Measurements from ENCODE around the gene CD300C.

CD300C gene

DNA sequence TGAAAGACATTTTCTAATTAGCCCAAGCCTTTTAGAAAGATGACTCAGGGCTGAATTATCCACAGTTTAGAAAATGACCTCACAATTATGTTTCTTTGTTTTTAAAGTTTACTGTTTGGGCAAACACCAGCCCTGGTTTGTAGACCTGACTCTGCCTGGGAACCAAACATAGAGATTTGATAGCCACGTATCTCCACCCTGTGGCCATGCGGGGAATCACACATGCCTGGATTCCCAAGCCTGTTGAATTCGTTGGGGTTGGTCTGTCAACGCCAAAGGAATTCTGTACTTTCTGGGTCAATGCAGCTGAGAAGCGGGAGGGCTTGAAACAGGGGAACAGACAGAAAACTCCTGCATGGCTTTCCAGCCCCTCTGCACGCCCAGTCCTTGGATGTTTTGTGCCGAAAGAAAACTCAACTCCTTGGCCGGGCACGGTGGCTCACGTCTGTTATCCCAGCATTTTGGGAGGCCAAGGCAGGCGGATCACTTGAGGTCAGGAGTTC lies 52.5 kb downstream of the CD300C start:
- Histone ChIP-seq H3K9ac (ENCODE audit: low read depth in 1 of 2, low read length in 2 of 2) (no peak overlapping the region), H3K36me3 (ENCODE audit: control insufficient read depth in 1 of 2, insufficient read depth in 2 of 2, low read length in 2 of 2) (no peaks in the 10 kb centered on the region), H3K27me3 (ENCODE audit: control insufficient read depth in 1 of 2, insufficient read depth in 2 of 2, low read length in 2 of 2) (no peaks in the 10 kb centered on the region), H3K27ac (ENCODE audit: low read depth, low read length) (no peak overlapping the region), H3K4me3 (ENCODE audit: low read depth in 1 of 2, low read length in 2 of 2) (no peak overlapping the region), H3K9me3 (ENCODE audit: control insufficient read depth in 1 of 2, low read length in 2 of 2) (no peaks in the 10 kb centered on the region), H3K4me1 (ENCODE audit: control insufficient read depth in 1 of 2, insufficient read depth in 2 of 2, low read length in 2 of 2) (no peaks in the 10 kb centered on the region)

DNA sequence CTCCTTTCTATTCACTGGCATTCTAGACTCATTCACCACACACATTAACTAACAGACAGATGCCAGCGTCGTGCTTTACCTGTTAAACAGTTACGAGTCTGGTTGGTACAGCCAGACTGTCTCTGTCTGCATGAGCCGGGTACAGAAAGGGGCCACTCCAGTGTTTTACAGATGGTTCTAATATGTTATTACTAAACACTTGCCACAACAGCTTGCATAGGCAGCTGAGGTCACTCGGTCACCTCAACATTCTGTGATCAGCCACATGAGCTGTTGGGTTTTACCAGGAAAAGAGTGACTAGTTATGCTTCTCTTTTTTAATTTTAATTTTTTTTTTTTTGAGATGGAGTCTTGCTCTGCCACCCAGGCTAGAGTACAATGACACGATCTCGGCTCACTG lies 54.3 kb downstream of the CD300C start:
- H3K27me3 ChIP-seq (ENCODE audit: control insufficient read depth in 1 of 2, insufficient read depth in 2 of 2, low read length in 2 of 2), result no peaks in the 10 kb centered on the region
- no peak overlapping the region for H3K27ac ChIP-seq (ENCODE audit: low read depth, low read length)
- H3K4me3 ChIP-seq (ENCODE audit: low read depth in 1 of 2, low read length in 2 of 2), result no peak overlapping the region
- H3K4me1 ChIP-seq (ENCODE audit: control insufficient read depth in 1 of 2, insufficient read depth in 2 of 2, low read length in 2 of 2), result no peaks in the 10 kb centered on the region
- no peaks in the 10 kb centered on the region for H3K36me3 ChIP-seq (ENCODE audit: control insufficient read depth in 1 of 2, insufficient read depth in 2 of 2, low read length in 2 of 2)
- H3K9ac ChIP-seq (ENCODE audit: low read depth in 1 of 2, low read length in 2 of 2), result no peak overlapping the region
- no peaks in the 10 kb centered on the region for H3K9me3 ChIP-seq (ENCODE audit: control insufficient read depth in 1 of 2, low read length in 2 of 2)
